Activated CD8-positive, alpha-beta memory T cell treated with anti-CD3 and anti-CD28 coated beads for 4 hours (primary cell): ENCODE measurements around the gene THOC1.
"Not testable (repeated sequence)": the region's sequence is repeated elsewhere in the genome, so short reads cannot be mapped to it uniquely, and the experiment has no call there.

Source experiments
- DNase-seq, 2 donors: peaks; one replicate each; pipeline ENCODE4 v3.0.0-alpha.2; 2020; ENCODE audit warnings: low read depth in 2 of 2

THOC1 gene

GRCh38 chr18:267688-268552 is at the start of gene THOC1:
Gene THOC1, minus strand, starts transcription at chr18:268047. Its CDS starts 28 bp downstream, at chr18:268019.
- DNase-seq, result peak; percentile 94 to 97

GRCh38 chr18:317618-318017 is 49.8 kb upstream of the THOC1 start:
- DNase-seq, result no peak

GRCh38 chr18:316393-316792 is 48.5 kb upstream of the THOC1 start:
- no peak for DNase-seq

GRCh38 chr18:313931-314330 is 46.1 kb upstream of the THOC1 start:
- no peak for DNase-seq

- DNase-seq, result no peak
Observed at GRCh38 chr18:312415-312814, 44.6 kb upstream of the THOC1 start.

- DNase-seq, result no peak
Observed at GRCh38 chr18:310042-310441, 42.2 kb upstream of the THOC1 start.

GRCh38 chr18:308086-308485 is 40.2 kb upstream of the THOC1 start:
- not testable (repeated sequence) for DNase-seq

GRCh38 chr18:306608-307255 is 38.9 kb upstream of the THOC1 start:
- DNase-seq, result no peak

- no peak for DNase-seq
Observed at GRCh38 chr18:305003-305501, 37.2 kb upstream of the THOC1 start.

- no peak for DNase-seq
Observed at GRCh38 chr18:303607-304006, 35.8 kb upstream of the THOC1 start.

- no peak for DNase-seq
Observed at GRCh38 chr18:303011-303410, 35.2 kb upstream of the THOC1 start.

GRCh38 chr18:302097-302496 is 34.2 kb upstream of the THOC1 start:
- no peak for DNase-seq

GRCh38 chr18:297936-298335 is 30.1 kb upstream of the THOC1 start:
- no peak for DNase-seq

- DNase-seq, result no peak
Observed at GRCh38 chr18:295756-296490, 28.1 kb upstream of the THOC1 start.

GRCh38 chr18:294566-294965 is 26.7 kb upstream of the THOC1 start:
- DNase-seq, result no peak

GRCh38 chr18:293536-293935 is 25.7 kb upstream of the THOC1 start:
- DNase-seq, result no peak

- DNase-seq, result no peak
Observed at GRCh38 chr18:292271-292670, 24.4 kb upstream of the THOC1 start.

GRCh38 chr18:289970-290369 is 22.1 kb upstream of the THOC1 start:
- DNase-seq, result not testable (repeated sequence)

GRCh38 chr18:289026-289425 is 21.2 kb upstream of the THOC1 start:
- DNase-seq, result no peak

GRCh38 chr18:286515-287310 is 18.9 kb upstream of the THOC1 start:
- DNase-seq, result no peak

- DNase-seq, result no peak
Observed at GRCh38 chr18:285817-286216, 18.0 kb upstream of the THOC1 start.

GRCh38 chr18:275486-275885 is 7.6 kb upstream of the THOC1 start:
- no peak for DNase-seq
